Measurements from ENCODE around the gene FYN. TPM values are rescaled to one million over a fixed set of nuclear protein-coding genes. Genes with fewer than 3 reads are reported as not detected.

The FYN gene
- total and polyA plus RNA-seq, 4 experiments from 2014 or later: 338 to 713 (median 564) TPM

DNA sequence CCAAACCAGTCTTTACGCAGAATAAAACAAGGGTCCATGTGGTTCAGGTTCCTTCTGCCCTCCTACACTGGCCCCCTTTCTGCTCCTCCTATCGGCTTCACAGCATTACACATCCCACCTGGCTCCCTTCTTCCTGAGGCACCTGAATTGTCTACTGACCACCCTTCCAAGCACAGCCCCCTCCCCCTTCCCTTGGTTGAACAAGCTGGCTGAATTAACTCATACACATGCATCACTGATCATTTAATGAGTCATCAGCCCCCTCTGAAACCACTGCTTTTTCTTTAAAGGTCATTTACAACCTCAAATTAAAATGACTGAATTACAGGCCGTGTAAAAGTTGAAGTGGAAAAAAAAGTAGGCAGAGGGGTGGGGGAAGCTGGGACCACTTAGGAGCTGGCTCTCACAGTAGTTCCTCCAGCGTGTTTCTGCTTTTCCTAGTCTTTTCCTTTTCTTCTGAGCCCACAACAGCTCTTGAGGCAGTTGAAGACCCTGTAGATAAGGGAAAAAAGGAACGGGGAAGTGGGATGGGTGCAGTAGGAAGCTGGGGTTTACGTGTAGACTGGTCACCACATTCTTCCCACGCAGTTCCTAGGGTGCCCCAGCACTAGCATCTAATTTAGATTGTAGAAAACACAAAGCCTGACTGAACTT lies 67.6 kb downstream of the FYN start:
- peaks cover 70 to 98% (median 85%) of the 10 kb centered on the region in 4 donors for H3K4me1 Mint-ChIP-seq
- ChIA-PET CTCF (ENCODE audit: partially characterized antibody) (interaction anchor here (0.8 to 5.0 kb wide), 14 partner anchors 10 to 237 kb away, joined by 3 to 21 read pairs (median 8); no protein-coding TSS in a partner anchor), POLR2A (ENCODE audit: partially characterized antibody) (interaction anchor here (0.6 to 3.0 kb wide), 20 partner anchors 9 to 184 kb away, joined by 3 to 14 read pairs (median 5); partner anchors contain the start of gene FYN)
- H3K4me3 ChIP-seq (ENCODE audit: low read length in 2 of 2): peak overlapping the region in 1 of 2 donors; percentile 15
- peak overlapping the region in 7 of 8 donors; percentile 40 to 76 (median 67) for H3K4me3 Mint-ChIP-seq
- H3K27ac ChIP-seq (ENCODE audit: low read depth, low read length): peak overlapping the region; percentile 77
- intact Hi-C loops (cut with micrococcal nuclease): loop anchor here (2.0 kb wide), 2 partner anchors 37 to 41 kb away; no protein-coding TSS in a partner anchor
- peaks cover 100% of the 10 kb centered on the region for H3K4me1 ChIP-seq (ENCODE audit: insufficient read depth, low read length)
- peak overlapping the region; percentile 94 to 99 (median 96) for H3K27ac Mint-ChIP-seq
- H3K9me3 Mint-ChIP-seq: no peaks in the 10 kb centered on the region
- no peaks in the 10 kb centered on the region for H3K27me3 ChIP-seq (ENCODE audit: insufficient read depth, low read length)
- DNase-seq: peak in 1 of 5 donors; percentile 72
- H3K36me3 ChIP-seq (ENCODE audit: insufficient read depth, low read length): peaks cover 5% of the 10 kb centered on the region
- H3K27me3 Mint-ChIP-seq: no peaks in the 10 kb centered on the region
- no peaks in the 10 kb centered on the region for H3K9me3 ChIP-seq (ENCODE audit: control insufficient read depth in 1 of 2, low read length in 2 of 2)
- H3K36me3 Mint-ChIP-seq: peaks cover 28 to 34% of the 10 kb centered on the region in 2 donors

DNA sequence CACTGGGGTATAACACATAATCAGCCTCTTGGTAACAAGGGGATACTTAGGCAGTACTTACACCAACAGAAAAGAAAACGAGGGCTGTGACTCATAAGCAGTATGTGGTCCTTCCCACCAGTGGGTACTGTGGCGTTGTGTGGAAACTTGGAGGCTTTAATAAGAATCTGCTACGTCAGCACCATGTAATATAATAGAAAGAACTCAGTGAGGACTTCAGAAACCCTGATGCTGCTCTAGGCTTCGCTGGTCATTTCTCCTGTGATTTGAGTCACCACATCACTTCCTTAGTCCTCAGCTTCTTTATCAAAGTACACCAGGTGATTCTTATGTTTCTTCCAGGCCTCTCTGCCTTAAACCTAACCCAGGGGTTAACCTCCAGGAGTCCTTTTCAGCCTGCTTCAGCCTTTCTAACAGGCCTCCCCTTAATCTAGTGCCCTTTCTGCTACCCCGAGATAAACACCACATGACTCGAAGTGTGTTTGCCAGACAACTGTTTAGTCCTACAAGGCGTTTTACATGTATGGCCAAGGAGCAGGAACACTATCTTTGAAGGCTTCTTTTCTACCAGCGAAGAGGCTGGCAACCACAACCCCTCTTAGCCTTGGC lies 68.5 kb downstream of the FYN start:
- peak overlapping the region; percentile 77 for H3K27ac ChIP-seq (ENCODE audit: low read depth, low read length)
- H3K9me3 Mint-ChIP-seq: no peaks in the 10 kb centered on the region
- DNase-seq: peak; percentile 70 to 90 (median 74)
- CTCF ChIA-PET (ENCODE audit: partially characterized antibody): interaction anchor here (0.6 to 5.0 kb wide), 19 partner anchors 8 to 192 kb away, joined by 3 to 21 read pairs (median 8); partner anchors contain the start of gene FYN
- peak overlapping the region; percentile 34 to 86 (median 72) for H3K4me3 Mint-ChIP-seq
- POLR2A ChIA-PET (ENCODE audit: partially characterized antibody): interaction anchor here (0.6 to 3.0 kb wide), 25 partner anchors 9 to 188 kb away, joined by 3 to 27 read pairs (median 6); partner anchors contain the start of gene FYN
- H3K4me1 Mint-ChIP-seq: peaks cover 64 to 98% (median 84%) of the 10 kb centered on the region in 4 donors
- intact Hi-C loops (cut with micrococcal nuclease): loop anchor here (1.0 to 2.0 kb wide), 6 partner anchors 38 to 239 kb away; no protein-coding TSS in a partner anchor
- peaks cover 98% of the 10 kb centered on the region for H3K4me1 ChIP-seq (ENCODE audit: insufficient read depth, low read length)
- H3K27ac Mint-ChIP-seq: peak overlapping the region; percentile 94 to 99 (median 96)
- H3K36me3 Mint-ChIP-seq: peaks cover 34 to 35% of the 10 kb centered on the region in 2 donors
- H3K27me3 Mint-ChIP-seq: no peaks in the 10 kb centered on the region
- no peaks in the 10 kb centered on the region for H3K9me3 ChIP-seq (ENCODE audit: control insufficient read depth in 1 of 2, low read length in 2 of 2)
- H3K36me3 ChIP-seq (ENCODE audit: insufficient read depth, low read length): peaks cover 5% of the 10 kb centered on the region
- no peaks in the 10 kb centered on the region for H3K27me3 ChIP-seq (ENCODE audit: insufficient read depth, low read length)
- peak overlapping the region in 1 of 2 donors; percentile 15 for H3K4me3 ChIP-seq (ENCODE audit: low read length in 2 of 2)

DNA sequence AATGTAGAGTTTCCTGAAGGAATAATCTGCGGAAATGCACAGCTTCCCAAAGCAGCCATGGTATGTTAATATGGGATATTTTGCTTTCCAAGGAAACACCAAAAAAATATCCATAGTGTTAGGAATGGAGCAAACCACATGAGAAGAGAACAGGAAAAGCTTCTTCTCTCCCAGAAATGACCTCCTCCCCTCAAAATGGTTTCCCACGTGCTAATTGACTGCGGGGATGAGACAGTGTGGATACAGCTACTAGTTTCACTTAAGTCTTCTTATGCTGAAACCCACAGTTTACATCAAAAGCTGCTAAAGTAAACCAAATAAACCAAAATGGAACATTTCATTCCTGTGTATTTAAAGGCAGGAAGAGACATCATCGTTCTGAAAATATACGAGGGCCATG lies 69.4 kb downstream of the FYN start:
- Histone ChIP-seq H3K4me1 (ENCODE audit: insufficient read depth, low read length) (peaks cover 98% of the 10 kb centered on the region), H3K27me3 (ENCODE audit: insufficient read depth, low read length) (no peaks in the 10 kb centered on the region), H3K9me3 (ENCODE audit: control insufficient read depth in 1 of 2, low read length in 2 of 2) (no peaks in the 10 kb centered on the region), H3K36me3 (ENCODE audit: insufficient read depth, low read length) (peaks cover 5% of the 10 kb centered on the region), H3K27ac (ENCODE audit: low read depth, low read length) (peak overlapping the region; percentile 77), H3K4me3 (ENCODE audit: low read length in 2 of 2) (peak overlapping the region in 1 of 2 donors; percentile 15)
- POLR2A ChIA-PET (ENCODE audit: partially characterized antibody): interaction anchor here (0.9 to 3.0 kb wide), 22 partner anchors 8 to 224 kb away, joined by 3 to 27 read pairs (median 5); no protein-coding TSS in a partner anchor
- Mint-ChIP-seq H3K36me3 (peaks cover 33 to 41% of the 10 kb centered on the region in 2 donors), H3K9me3 (no peaks in the 10 kb centered on the region), H3K4me1 (peaks cover 67 to 98% (median 86%) of the 10 kb centered on the region in 4 donors), H3K27me3 (no peaks in the 10 kb centered on the region), H3K4me3 (peak overlapping the region; percentile 34 to 86 (median 72)), H3K27ac (peak overlapping the region; percentile 94 to 99 (median 96))
- CTCF ChIA-PET (ENCODE audit: partially characterized antibody): interaction anchor here (0.9 to 5.0 kb wide), 19 partner anchors 8 to 206 kb away, joined by 3 to 21 read pairs (median 7); partner anchors contain the start of gene FYN
- DNase-seq: peak; percentile 36 to 58 (median 39)
- intact Hi-C loops (cut with micrococcal nuclease): loop anchor here (1.0 to 2.0 kb wide), 6 partner anchors 39 to 239 kb away; no protein-coding TSS in a partner anchor

DNA sequence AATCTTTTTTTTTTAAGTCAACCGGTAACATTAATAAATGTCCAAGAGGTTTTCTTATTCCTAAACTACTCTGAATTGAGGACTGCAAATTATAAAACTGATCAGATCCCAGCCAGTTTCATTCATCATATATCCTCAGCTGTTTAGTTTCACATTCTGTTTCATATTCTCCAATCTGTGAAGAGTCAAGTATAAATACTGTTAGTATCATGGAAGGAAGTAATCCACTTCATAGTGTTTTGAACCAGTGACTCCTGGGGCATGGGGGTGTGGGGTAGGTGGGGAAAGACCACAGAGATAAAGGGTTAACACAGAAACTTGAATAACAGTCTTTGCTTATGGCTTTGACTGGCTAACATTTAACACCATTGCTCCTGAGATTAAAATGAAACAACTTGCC lies 69.9 kb downstream of the FYN start:
- Mint-ChIP-seq H3K4me3 (peak overlapping the region; percentile 53 to 86 (median 70)), H3K27me3 (no peaks in the 10 kb centered on the region), H3K36me3 (peaks cover 29 to 37% of the 10 kb centered on the region in 2 donors), H3K27ac (peak overlapping the region; percentile 94 to 99 (median 96)), H3K4me1 (peaks cover 66 to 98% (median 86%) of the 10 kb centered on the region in 4 donors), H3K9me3 (no peaks in the 10 kb centered on the region)
- H3K4me1 ChIP-seq (ENCODE audit: insufficient read depth, low read length): peaks cover 98% of the 10 kb centered on the region
- H3K9me3 ChIP-seq (ENCODE audit: control insufficient read depth in 1 of 2, low read length in 2 of 2): no peaks in the 10 kb centered on the region
- ChIA-PET CTCF (ENCODE audit: partially characterized antibody) (interaction anchor here (0.9 to 5.0 kb wide), 18 partner anchors 8 to 207 kb away, joined by 3 to 21 read pairs (median 8); partner anchors contain the start of gene FYN), POLR2A (ENCODE audit: partially characterized antibody) (interaction anchor here (0.9 to 3.0 kb wide), 20 partner anchors 8 to 225 kb away, joined by 3 to 27 read pairs (median 5); no protein-coding TSS in a partner anchor)
- DNase-seq: no peak
- H3K27ac ChIP-seq (ENCODE audit: low read depth, low read length): peak overlapping the region; percentile 77
- no peak overlapping the region for H3K4me3 ChIP-seq (ENCODE audit: low read length in 2 of 2)
- intact Hi-C loops (cut with micrococcal nuclease): no loop called here
- H3K27me3 ChIP-seq (ENCODE audit: insufficient read depth, low read length): no peaks in the 10 kb centered on the region
- peaks cover 5% of the 10 kb centered on the region for H3K36me3 ChIP-seq (ENCODE audit: insufficient read depth, low read length)

DNA sequence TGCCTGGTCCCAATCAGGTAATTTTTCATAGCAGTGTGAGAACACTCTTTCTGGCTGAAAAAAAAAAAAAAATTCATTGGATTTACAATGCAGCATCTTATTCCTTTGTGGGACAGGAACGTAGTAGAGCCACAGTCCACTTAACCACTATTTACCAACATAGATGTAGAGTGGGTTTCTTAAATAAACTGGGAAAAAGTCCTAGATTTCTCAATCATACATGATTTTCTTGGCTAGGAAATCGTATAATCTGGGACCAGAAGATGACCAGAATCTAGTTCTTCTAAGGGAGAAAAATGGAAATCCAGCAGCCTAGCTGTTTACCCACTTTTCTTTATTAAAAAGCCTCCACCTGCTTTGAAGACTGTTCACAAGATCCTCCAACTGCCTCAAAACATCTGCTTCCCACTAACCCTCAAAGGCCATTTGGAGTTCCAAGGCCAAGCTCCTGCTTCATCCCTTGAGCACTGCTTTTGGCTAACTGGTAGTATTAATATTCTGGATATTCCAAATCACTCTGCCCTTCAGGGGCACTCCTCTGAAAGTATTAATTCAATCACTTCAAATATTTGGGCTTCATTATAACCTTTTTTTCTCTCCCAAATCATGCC lies 70.4 kb downstream of the FYN start:
- Histone ChIP-seq H3K4me1 (ENCODE audit: insufficient read depth, low read length) (peaks cover 98% of the 10 kb centered on the region), H3K27me3 (ENCODE audit: insufficient read depth, low read length) (no peaks in the 10 kb centered on the region), H3K4me3 (ENCODE audit: low read length in 2 of 2) (no peak overlapping the region), H3K27ac (ENCODE audit: low read depth, low read length) (peak overlapping the region; percentile 77), H3K9me3 (ENCODE audit: control insufficient read depth in 1 of 2, low read length in 2 of 2) (no peaks in the 10 kb centered on the region), H3K36me3 (ENCODE audit: insufficient read depth, low read length) (peaks cover 5% of the 10 kb centered on the region)
- intact Hi-C loops (cut with micrococcal nuclease): no loop called here
- Mint-ChIP-seq H3K27me3 (no peaks in the 10 kb centered on the region), H3K36me3 (peaks cover 25 to 33% of the 10 kb centered on the region in 2 donors), H3K9me3 (no peaks in the 10 kb centered on the region), H3K27ac (peak overlapping the region; percentile 94 to 99 (median 96)), H3K4me1 (peaks cover 64 to 95% (median 83%) of the 10 kb centered on the region in 4 donors), H3K4me3 (peak overlapping the region in 7 of 8 donors; percentile 53 to 86 (median 72))
- ChIA-PET POLR2A (ENCODE audit: partially characterized antibody) (interaction anchor here (1.1 to 3.0 kb wide), 7 partner anchors 20 to 214 kb away, joined by 3 to 27 read pairs (median 6); no protein-coding TSS in a partner anchor), CTCF (ENCODE audit: partially characterized antibody) (interaction anchor here (0.7 to 5.0 kb wide), 7 partner anchors 9 to 207 kb away, joined by 3 to 21 read pairs (median 11); partner anchors contain the start of gene FYN)
- DNase-seq: no peak

DNA sequence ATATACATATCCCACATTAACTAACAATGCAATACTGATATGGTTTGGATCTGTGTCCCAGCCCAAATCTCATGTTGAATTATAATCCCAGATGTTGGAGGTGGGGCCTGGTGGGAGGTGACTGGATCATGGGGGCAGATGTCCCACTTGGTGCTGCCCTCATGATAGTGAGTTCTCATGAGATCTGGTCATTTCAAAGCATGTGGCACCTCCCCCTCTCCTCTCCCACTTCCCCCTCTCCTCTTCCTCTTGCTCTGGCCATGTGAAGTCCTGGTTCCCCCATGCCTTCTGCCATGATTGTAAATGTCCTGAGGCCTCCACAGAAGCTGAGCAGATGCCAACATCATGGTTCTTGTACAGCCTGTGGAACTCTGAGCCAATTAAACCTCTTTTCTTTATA lies 71.2 kb downstream of the FYN start:
- H3K4me3 Mint-ChIP-seq: no peak overlapping the region
- POLR2A ChIA-PET (ENCODE audit: partially characterized antibody): interaction anchor here (1.1 to 1.5 kb wide), 2 partner anchors 10 to 78 kb away, joined by 5 to 7 read pairs; no protein-coding TSS in a partner anchor
- no peaks in the 10 kb centered on the region for H3K9me3 Mint-ChIP-seq
- intact Hi-C loops (cut with micrococcal nuclease): no loop called here
- H3K27ac ChIP-seq (ENCODE audit: low read depth, low read length): no peak overlapping the region
- H3K27me3 Mint-ChIP-seq: no peaks in the 10 kb centered on the region
- H3K4me3 ChIP-seq (ENCODE audit: low read length in 2 of 2): no peak overlapping the region
- CTCF ChIA-PET (ENCODE audit: partially characterized antibody): interaction anchor here (0.7 to 5.0 kb wide), 2 partner anchors 92 to 190 kb away, joined by 3 to 21 read pairs; no protein-coding TSS in a partner anchor
- peaks cover 5% of the 10 kb centered on the region for H3K36me3 ChIP-seq (ENCODE audit: insufficient read depth, low read length)
- H3K27ac Mint-ChIP-seq: peak overlapping the region in 6 of 7 donors; percentile 39 to 94 (median 68)
- H3K4me1 ChIP-seq (ENCODE audit: insufficient read depth, low read length): peaks cover 92% of the 10 kb centered on the region
- H3K4me1 Mint-ChIP-seq: peaks cover 62 to 87% (median 78%) of the 10 kb centered on the region in 4 donors
- DNase-seq: no peak
- peaks cover 25 to 30% of the 10 kb centered on the region in 2 donors for H3K36me3 Mint-ChIP-seq
- no peaks in the 10 kb centered on the region for H3K27me3 ChIP-seq (ENCODE audit: insufficient read depth, low read length)
- no peaks in the 10 kb centered on the region for H3K9me3 ChIP-seq (ENCODE audit: control insufficient read depth in 1 of 2, low read length in 2 of 2)
